ENCODE measurements around the gene HM13. TPM values are rescaled to one million over a fixed set of nuclear protein-coding genes. Genes with fewer than 3 reads are reported as not detected.
"Not testable (repeated sequence)": the region's sequence is repeated elsewhere in the genome, so short reads cannot be mapped to it uniquely, and the experiment has no call there.

The HM13 gene
- total and polyA plus RNA-seq, 2 of the 13 experiments (the other 11 are each of a cell fraction or from before 2014, with no cell fraction given) = 118 to 243 TPM

- Histone ChIP-seq H3K27ac (ENCODE audit: extremely low read length, insufficient read depth, low read length) (peak overlapping the region; percentile 90), H3K79me2 (ENCODE audit: insufficient read depth, low read length) (peaks cover 17% of the 10 kb centered on the region), H3K4me3 (replicated peaks in 1 of 3; ENCODE audit: insufficient read depth in 1 of 3, low read depth in 2 of 3, low read length in 3 of 3) (peak overlapping the region in 2 of 3 experiments; percentile 25 to 74; a peak in 4 of 6 replicates), H3K4me1 (ENCODE audit: insufficient read depth, low read length) (peaks cover 57% of the 10 kb centered on the region), H3K4me2 (ENCODE audit: low read depth, low read length) (peak overlapping the region; percentile 78), H3K9ac (ENCODE audit: insufficient read depth, low read depth, low read length) (peak overlapping the region; percentile 78)
- H4K20me1 ChIP-seq (ENCODE audit: insufficient read depth, low read length); ATAC-seq; BruUV-seq (replicated peaks); H3K27me3 ChIP-seq (ENCODE audit: control insufficient read depth in 1 of 2, insufficient read depth in 2 of 2, low read length in 2 of 2); H3K36me3 ChIP-seq (replicated peaks in 1 of 2; ENCODE audit: control insufficient read depth in 1 of 2, insufficient read depth in 2 of 2, low read length in 2 of 2); H3K9me3 ChIP-seq (ENCODE audit: low read length); FAIRE-seq; DNase-seq (ENCODE audit: low spot score); H2AFZ ChIP-seq (ENCODE audit: low read length); in situ Hi-C loops (cut with HindIII; ENCODE audit: extremely low pct_ligation_motif_present, low pct_unique_long_range_greater_than_20kb); TF ChIP-seq USF2 (IDR thresholded peaks at IDR 0.05; ENCODE audit: low read depth, low read length): not testable (repeated sequence)
- intact Hi-C loops (cut with micrococcal nuclease; ENCODE audit: unreplicated experiment) = loop anchor here (1.0 kb wide), 1 partner anchor 8 kb away; no protein-coding TSS in a partner anchor
- ChIA-PET POLR2A (interaction anchor here (1.1 to 4.2 kb wide), 8 partner anchors 9 to 28 kb away, joined by 3 to 183 read pairs (median 7); partner anchors contain the start of gene ID1), CTCF (ENCODE audit: low intra/inter-chr PET ratio, low total read pairs) (interaction anchor here (1.5 kb wide), 1 partner anchor 16 kb away, joined by 8 read pairs; no protein-coding TSS in a partner anchor)
- 50% methylated on average over 4 of the region's 4 CpGs for WGBS (ENCODE audit: low lambda C conversion rate)
- TF ChIP-seq RAD21 (CRISPR knock-in tag; IDR thresholded peaks at IDR 0.05) = 0 out of 2 replicates have a peak, but pooled peaks have one; percentile 1
- TF ChIP-seq USF2 (CRISPR knock-in tag; IDR thresholded peaks at IDR 0.05; ENCODE audit: borderline replicate concordance) = peak; percentile 50; the same call in 1 of the 2 replicates
- peak; percentile 11; the same call in 1 of the 2 replicates for TF ChIP-seq ZNF619 (CRISPR knock-in tag; IDR thresholded peaks at IDR 0.05)
- 0 out of 2 replicates have a peak, but pooled peaks have one; percentile 33 for TF ChIP-seq ZFP37 (CRISPR knock-in tag; IDR thresholded peaks at IDR 0.05; ENCODE audit: borderline replicate concordance)
- peak; percentile 24 for TF ChIP-seq ZBTB7B (CRISPR knock-in tag; IDR thresholded peaks at IDR 0.05)
- TF ChIP-seq POLR2G (IDR thresholded peaks at IDR 0.05; ENCODE audit: low read depth, low read length) = peak; percentile 3; the same call in 1 of the 2 replicates
- TF ChIP-seq ZBTB42 (CRISPR knock-in tag; IDR thresholded peaks at IDR 0.05) = peak; percentile 45; the same call in 1 of the 2 replicates
- 0 out of 2 replicates have a peak, but pooled peaks have one; percentile 3 for TF ChIP-seq ZNF766 (CRISPR knock-in tag; IDR thresholded peaks at IDR 0.05; ENCODE audit: borderline replicate concordance)
- 0 out of 2 replicates have a peak, but pooled peaks have one; percentile 12 for TF ChIP-seq CHD2 (IDR thresholded peaks at IDR 0.05; ENCODE audit: low read depth, low read length)
- 0 out of 2 replicates have a peak, but pooled peaks have one; percentile 53 for TF ChIP-seq RBFOX2 (IDR thresholded peaks at IDR 0.05; ENCODE audit: low read depth, low read length)
- TF ChIP-seq ZNF362 (CRISPR knock-in tag; IDR thresholded peaks at IDR 0.05; ENCODE audit: borderline replicate concordance) = peak; percentile 85; the same call in 1 of the 2 replicates
- 0 out of 2 replicates have a peak, but pooled peaks have one; percentile 42 for TF ChIP-seq ZMAT3 (CRISPR knock-in tag; conservative IDR thresholded peaks at IDR 0.05)
- 0 out of 2 replicates have a peak, but pooled peaks have one; percentile 20 for TF ChIP-seq HNF1B (CRISPR knock-in tag; IDR thresholded peaks at IDR 0.05)
- TF ChIP-seq ZFP91 (CRISPR knock-in tag; IDR thresholded peaks at IDR 0.05; ENCODE audit: borderline replicate concordance) = 0 out of 2 replicates have a peak, but pooled peaks have one; percentile 43
- peak; percentile 16 for TF ChIP-seq HNF4A (CRISPR knock-in tag; IDR thresholded peaks at IDR 0.05)
- TF ChIP-seq ZNF782 (CRISPR knock-in tag; IDR thresholded peaks at IDR 0.05; ENCODE audit: borderline replicate concordance) = 0 out of 2 replicates have a peak, but pooled peaks have one; percentile 29
These were observed 82.1 kb downstream of the HM13 start for GRCh38 chr20:31596412-31596715.

All from HepG2 (cell line).